Stimulated activated CD8-positive, alpha-beta memory T cell treated with anti-CD3 and anti-CD28 coated beads, Interleukin-4, amount 100 ng/mL, for 24 hours (primary cell): ENCODE measurements around the gene ZNF438.
"Not testable (repeated sequence)": the region's sequence is repeated elsewhere in the genome, so short reads cannot be mapped to it uniquely, and the experiment has no call there.

ENCODE experiments used
- DNase-seq: peaks from one replicate; pipeline ENCODE4 v3.0.0-alpha.2; 2020; ENCODE audit warnings: low read depth

The ZNF438 gene

DNA sequence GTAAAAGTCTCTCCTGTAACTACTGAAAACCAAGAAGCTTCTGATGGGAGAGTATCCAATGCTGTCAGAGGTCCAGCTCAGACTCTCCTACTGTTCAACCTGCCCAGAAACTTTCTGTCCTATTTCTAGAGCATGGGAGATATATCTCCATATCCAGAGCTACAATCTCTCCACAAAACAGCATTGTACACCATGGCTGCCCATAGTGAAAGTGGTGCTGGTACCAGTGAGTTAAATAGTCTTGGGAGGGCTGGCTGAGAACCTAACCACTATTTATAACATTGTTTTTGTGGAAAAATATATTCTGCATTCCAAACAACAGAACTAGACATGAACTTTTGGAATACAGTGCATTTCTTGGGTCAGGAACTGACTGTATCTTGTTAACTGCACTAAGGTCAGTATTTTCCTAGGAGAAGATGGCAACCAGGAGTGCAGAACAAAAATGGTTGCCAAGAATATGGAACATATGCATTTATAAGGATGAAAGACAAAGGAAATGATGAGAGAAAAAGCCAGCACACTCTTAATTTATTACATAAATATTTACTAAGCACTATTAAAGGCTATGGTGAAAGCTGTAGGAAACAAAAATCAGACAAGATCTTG lies 91.9 kb downstream of the ZNF438 start:
- DNase-seq = no peak

DNA sequence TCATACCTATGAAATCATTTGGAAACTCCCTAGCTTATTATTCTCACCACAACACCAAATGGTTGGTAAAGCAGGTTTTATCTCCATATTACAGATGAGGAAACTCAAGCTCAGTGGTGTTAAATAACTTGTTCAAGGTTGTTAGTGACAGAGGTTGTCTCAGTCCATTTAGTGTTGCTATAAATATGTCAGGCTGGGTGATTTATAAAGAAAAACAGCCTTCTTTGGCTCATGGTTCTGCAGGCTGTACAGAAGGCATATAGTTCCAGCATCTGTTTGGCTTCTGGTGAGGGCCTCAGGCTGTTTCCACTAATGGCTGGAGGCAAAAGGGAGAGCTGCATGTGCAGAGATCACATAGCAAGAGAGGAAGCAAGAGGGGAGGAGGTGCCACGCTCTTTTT lies 96.6 kb downstream of the ZNF438 start:
- DNase-seq = no peak

DNA sequence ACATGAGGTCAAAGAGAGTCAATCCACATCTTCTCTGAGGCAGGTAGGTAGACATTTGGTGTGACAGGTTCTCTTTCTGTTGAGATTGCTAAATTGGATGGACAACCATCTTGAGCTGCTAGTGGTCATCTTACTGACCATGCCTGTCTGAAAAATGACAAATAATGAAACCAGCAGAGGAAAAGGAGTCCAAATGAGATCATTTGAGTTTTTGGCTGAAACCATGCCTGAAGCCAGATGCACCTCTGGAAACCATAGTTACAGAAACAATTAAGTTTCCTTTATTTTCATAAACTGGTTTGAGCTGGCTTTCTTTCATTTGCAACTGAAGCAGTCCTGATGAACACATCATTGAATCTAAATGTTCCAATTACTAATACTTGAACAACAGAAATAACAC lies 100.6 kb downstream of the ZNF438 start:
- DNase-seq = no peak

DNA sequence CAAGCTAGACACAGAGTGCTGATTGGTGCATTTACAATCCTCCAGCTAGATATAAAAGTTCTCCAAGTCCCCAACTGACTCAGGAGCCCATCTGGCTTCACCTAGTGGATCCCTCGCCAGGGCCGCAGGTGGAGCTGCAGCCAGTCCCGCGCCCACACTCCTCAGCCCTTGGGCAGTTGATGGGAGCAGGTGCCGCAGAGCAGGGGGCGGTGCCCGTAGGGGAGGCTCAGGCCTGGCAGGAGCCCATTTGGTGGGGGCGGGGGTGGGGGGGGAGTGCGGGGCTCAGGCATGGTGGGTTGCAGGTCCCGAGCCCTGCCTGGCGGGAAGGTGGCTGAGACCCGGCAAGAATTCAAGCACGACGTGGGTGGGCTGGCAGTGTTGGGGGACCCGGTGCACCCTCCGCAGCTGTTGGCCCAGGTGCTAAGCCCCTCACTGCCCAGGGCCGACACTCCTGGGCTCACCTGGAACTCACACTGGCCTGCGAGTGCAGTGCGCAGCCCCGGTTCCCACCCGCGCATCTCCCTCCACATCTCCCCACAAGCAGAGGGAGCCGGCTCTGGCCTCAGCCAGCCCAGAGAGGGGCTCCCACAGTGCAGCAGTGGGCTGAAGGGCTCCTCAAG lies 101.7 kb downstream of the ZNF438 start:
- no peak for DNase-seq

DNA sequence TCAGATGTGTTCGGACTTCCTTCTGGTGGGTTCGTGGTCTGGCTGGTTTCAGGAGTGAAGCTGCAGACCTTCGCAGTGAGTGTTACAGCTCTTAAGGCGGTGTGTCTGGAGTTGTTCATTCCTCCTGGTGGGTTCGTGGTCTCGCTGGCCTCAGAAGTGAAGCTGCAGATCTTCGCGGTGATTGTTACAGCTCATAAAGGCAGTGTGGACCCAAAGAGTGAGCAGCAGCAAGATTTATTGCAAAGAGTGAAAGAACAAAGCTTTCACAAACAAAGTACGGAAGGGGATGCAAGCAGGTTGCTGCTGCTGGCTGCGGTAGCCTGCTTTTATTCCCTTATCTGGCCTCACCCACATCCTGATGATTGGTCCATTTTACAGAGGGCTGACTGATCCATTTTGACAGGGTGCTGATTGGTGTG lies 102.3 kb downstream of the ZNF438 start:
- not testable (repeated sequence) for DNase-seq

DNA sequence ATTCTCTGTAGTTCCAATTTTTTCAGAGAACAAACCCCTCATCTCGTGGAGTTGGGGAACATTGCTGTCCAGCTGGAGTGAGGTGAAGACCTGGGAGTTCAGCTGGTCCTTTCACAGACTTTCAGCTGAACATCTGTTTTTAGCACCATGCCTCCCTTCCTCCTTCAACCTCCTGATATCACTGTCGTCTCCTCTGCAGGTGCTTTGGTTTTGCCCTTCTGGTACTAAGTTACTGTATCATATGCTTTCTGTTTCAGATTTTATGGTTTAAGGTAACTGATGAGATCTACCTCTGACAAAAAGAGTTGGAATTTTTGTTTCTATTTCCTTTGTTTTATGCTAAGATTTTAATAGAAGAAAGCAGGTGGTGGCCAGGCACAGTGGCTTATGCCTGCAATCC lies 102.9 kb downstream of the ZNF438 start:
- no peak for DNase-seq

DNA sequence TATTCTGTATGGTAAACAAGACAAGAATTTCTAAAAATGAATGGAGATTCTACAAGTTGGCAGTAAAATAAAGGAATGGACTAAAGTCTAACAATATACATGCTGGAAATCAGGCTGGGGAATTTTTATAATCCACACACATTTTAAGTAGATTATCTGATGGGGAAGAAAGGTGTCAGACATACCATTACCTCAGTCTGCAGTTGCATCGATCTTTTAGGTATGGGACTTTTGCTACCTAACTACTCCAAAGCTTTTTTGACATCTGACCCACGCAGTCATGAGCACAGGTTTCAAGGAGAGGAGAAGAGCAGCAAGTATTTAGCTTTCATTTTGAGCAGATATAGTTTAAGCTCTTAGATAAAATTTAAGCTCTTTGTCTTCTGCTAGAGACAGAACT lies 113.0 kb downstream of the ZNF438 start:
- DNase-seq = no peak

DNA sequence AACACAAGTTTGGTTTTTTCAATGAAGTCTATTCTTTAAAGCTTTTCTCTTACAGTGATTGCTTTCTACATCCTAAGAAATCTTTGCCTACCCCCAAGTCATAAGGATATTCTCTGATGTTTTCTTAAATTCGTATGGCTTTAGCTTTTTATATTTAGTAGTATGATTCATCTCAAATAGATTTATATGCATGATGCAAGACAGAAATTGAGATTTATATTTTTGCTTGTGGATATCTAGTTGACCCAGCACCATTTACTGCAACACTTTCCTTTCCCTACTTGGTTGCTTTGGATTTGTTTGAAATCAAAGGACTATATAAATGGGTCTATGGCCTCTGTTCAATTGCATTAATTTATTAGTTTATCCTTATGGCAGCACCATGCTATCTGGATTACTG lies 113.9 kb downstream of the ZNF438 start:
- no peak for DNase-seq

DNA sequence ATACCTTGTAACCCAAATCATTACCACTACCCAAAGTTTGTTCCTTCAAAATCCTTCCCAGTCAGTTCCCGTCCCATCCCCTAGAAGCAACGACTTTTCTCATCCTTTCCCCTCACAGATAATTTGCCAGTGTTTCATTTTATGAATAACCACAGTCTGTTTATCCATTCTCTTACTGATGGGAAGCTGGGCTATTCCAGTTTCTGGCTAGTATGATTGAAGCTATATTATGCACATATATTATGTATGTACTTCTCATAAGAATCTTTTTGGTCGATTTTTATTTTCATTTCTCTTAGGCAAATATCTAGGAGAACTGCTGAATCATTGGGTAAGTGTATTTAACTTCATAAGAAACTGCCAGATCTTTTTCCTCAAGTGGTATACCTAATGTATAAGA lies 114.6 kb downstream of the ZNF438 start:
- no peak for DNase-seq

DNA sequence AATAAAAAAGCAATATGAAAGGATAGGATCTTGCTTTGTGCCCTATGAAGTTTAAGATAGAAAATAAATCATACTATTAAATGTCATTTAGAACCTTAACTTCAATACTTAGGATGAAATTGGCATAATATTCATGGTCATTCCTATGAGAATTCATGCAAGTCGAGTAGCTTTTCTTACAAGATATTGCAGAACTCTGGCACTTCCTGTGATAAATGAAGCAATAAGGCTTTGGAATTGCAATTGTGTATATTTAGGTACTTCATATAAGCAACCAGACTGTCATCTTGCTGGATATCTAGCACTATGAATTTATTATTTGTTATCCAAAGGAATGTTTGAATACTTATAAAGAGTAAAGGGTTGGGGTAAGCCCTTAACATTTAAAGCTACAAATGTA lies 116.5 kb downstream of the ZNF438 start:
- no peak for DNase-seq

DNA sequence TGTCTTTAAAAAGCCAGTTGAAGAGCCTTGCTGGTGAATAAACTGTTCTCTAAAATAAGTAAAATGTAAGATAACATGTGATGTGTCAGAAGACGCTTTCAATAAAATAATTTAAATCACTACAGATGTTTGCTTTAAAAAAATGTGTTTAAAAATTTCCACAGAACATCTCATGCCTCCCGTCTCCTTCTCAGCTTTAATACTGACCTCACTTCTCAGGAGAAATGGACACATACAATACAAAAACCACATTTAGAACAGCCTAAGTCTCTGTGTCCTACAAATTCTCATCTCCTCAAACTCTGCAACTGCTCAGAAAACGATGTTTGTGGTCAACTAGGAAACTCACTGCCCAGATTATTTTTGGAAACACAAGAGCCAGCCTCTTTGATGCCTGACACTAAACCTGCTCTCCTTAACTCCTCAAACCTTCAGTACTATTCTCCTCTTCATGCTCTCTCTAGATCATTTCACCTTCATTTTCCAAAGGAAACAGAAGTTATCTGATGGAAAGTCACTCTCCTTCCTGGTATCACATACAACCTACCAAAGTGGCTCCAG lies 120.3 kb downstream of the ZNF438 start:
- no peak for DNase-seq

DNA sequence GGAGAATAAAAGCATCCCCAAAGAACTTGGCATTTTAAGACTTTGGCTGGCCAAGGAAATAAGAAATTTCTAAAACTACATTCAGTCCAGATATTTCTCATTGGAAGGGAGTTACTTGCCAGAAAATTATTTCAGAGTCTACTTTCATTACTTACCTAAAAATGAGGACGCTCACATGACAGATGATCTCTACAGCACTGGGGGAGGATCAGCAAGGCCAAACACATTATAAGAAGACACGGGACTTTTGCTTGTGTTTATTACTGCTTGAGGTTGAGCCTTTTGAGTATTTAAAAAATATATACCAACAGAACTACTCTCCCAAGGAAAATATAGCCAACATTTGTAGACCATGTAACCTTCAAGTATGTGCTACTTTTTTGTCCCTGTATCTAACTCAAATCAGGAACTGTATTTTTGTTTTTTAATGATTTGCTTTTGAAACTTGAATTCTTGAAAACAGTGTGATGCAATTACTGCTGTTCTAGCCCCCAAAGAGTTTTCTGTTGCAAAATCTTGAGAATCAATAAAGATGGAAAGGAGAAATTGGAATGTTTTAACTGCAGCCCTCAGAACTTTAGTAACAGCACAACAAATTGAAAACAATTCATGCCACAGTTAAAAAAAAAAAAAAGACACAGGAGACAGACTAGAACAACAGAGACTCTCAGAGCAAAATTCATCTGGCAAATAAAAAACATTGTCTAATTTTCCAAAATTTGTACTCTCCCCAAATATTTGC lies 128.1 kb downstream of the ZNF438 start:
- no peak for DNase-seq

DNA sequence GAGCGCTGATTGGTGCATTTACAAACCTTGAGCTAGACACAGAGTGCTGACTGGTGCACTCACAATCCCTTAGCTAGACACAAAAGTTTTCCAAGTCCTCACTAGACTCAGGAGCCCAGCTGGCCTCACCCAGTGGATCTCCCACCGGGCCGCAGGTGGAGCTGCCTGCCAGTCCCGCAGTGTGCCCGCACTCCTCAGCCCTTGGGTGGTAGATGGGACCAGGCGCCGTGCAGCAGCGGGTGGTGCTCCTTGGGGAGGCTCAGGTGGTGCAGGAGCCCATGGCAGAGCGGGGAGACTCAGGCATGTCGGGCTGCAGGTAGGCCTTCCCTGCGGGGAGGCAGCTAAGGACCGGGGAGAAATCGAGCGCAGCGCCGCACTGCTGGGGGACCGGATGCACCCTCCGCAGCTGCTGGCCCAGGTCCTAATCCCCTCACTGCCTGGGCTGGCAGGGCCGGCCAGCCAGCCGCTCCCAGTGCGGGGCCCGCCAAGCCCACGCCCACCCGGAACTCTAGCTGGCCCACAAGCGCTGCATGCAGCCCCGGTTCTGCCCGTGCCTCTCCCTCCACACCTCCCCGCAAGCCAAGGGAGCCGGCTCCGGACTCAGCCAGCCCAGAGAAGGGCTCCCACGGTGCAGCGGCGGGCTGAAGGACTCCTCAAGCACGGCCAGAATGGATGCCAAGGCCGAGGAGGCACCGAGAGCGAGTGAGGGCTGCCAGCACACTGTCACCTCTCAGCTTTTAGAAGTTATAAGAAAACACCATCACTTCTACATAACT lies 128.9 kb downstream of the ZNF438 start:
- DNase-seq = no peak

DNA sequence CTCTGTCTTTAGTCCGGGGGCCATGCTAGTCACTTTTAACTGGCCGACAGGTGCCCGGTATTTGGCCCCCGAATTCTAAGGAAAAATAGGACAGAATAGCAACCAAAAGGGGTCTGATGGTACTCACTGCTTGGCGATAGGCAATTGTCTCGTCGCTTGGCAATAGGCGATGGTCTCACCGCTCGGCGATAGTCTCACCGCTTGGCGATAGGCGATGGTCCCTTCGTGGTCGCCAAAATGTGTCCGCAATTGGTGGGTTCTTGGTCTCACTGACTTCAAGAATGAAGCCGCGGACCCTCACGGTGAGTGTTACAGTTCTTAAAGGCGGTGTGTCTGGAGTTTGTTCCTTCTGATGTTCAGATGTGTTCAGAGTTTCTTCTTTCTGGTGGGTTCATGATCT lies 130.2 kb downstream of the ZNF438 start:
- not testable (repeated sequence) for DNase-seq

DNA sequence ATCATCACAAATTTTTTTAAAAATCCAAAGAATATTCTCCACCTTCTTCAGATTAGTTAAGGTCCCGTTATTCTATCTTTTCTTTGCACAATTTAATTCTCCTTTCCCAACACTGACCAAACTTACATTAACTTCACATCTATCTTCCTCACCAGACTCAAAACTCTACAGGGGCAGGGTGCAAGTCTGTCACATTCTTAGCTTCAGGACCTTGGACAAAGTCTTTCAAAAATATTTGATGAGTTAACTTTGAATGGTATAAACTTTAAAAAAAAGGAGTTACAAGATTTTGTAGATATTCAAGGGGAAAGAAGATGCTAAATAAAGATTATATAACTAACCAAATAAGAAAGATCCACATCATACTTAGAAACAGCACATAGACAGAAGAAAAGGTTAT lies 132.7 kb downstream of the ZNF438 start:
- no peak for DNase-seq

DNA sequence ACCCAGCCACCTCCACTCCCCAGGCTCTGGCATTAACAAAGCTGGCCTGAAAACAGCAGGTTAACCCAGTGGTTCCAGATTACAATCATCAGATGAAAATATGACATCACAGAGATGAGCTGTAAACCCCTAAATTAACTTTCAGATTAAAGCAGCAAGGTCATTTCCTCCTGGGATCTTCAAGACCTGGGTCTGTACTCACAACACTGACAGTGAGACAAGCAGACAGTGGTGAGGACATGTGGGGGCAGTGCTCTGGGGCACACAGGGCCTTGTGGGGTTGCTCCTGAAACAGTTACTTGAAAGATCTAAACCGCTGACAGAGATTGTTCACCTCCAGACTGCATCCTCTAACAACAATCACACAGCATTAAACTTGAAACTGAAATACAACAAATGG lies 134.1 kb downstream of the ZNF438 start:
- DNase-seq = no peak

DNA sequence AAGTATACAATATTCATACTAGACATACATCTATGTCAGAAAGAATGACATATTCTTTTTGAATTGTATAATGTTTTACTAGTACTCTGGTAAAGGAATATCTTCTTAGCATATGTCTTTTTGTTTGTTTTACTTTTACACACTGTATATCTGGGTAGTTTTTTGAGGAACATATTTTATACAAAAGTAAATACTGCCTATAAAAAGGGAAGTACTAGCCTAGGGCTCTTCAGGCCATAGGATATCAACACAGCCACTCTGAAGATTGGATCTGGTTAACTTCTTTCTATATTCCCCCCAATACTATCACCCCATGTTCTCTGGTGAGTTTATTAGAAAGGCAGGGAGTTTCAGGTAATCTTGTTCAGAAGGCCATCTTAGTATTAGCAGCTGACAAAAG lies 134.6 kb downstream of the ZNF438 start:
- no peak for DNase-seq

DNA sequence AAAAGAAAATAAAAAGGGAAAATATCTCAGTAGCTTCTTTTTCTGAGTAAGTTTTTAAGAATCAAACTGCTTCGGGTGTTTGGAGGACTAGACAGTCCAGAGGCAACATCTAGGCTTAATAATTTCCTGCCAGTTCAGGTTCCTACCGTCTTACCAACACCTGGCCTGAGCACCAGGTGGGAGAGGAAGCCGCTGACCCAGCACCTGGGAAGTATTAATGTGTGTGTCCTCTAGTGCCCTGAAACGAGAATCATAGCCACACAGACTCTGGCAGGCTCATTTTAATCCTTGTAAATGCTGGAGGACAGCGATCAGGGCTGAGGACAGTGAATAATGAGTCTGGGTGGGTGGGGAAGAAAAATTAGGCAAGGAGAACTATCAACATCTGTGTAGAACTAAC lies 137.4 kb downstream of the ZNF438 start:
- DNase-seq = no peak

DNA sequence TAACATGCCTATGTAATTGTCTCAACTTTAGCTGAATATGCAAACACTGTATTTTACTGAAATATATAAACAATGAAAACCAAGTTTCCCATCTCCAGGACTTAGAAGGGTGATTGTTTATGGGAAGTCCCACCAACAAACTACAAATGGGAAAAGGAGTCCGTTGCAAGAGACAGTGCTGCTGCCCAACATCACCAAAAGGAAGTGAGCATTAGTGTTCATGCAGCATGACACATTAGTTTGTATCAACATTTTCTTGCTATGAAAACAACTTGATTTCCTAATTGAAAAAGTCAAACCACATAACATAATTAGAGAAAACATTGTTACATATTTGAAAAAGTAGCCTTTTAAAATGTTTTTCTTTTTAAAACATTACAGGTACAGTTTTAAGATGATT lies 138.5 kb downstream of the ZNF438 start:
- DNase-seq = no peak

DNA sequence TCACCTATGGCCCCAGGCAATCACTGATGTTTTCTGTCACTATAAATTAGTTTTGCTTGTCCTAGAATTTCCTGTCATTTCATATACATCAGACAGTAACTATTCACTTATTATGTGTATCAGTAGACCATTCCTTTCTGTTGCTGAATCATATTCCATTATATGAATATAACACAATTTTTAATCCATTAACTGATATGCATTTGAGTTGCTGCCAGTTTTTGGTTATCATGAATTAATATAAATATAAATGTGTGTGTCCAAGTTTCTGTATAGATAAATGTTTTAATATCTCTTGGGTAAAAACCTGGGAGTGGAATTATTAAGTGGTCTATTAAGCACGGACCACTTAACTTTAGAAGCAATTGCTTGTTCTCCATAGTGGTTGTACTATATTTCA lies 143.8 kb downstream of the ZNF438 start:
- DNase-seq = no peak

DNA sequence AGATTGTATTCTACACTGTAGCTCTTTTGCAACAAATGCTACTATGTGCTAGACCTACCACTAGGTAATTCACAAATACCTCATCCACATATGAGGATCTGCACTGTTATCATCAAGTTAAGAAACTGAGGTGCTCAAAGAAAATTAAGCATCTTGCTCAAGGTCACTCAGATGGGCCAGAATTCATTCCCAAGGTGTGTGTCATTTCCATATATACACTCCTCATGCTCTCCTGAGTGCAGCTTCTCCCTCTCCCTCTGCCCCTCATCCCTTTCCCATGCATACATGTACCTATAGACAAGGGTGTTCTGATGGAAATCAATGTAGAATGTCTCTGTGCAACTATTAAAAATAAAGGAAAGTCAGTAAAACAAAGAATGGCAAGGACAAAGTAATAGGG lies 146.2 kb downstream of the ZNF438 start:
- no peak for DNase-seq

DNA sequence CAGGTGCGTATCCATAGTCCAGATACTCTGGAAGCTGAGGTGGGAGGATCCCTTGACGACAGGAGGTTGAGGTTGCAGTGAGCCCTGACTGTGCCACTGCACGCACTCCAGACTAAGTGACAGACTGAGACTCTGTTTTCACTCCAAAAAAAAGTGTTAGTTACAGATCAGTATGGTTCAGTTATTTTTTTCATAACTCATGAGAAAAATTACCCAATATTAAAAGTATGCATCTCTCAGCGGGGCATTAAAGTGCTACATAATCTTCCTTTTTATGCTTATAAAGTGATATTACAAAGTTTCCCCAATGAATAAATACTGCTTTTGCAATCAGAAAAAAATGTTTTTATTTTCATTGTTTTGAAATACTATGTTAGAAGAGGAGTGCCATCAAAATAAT lies 147.9 kb downstream of the ZNF438 start:
- DNase-seq = no peak

DNA sequence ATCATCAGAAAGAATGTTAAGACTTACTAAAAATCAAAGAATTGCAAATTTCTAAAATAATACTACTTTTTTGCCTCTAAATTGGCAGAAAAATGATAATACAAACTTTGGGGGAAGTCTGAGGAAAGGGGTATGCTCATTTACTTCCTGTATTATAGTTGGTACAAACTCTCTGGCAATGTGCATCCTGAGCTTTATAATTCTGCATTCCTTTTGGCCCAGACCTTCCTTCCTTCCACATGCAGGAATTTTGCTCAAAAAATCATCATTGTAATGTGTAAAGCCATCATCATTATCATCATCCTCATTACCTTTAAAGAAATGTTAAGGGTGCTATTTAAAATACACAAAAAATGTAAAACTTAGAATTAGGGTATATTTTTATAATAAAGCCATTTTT lies 148.5 kb downstream of the ZNF438 start:
- DNase-seq = no peak
